SK-N-DZ (cell line): ENCODE data around the gene TRAPPC12.
"Not testable (repeated sequence)": the region's sequence is repeated elsewhere in the genome, so short reads cannot be mapped to it uniquely, and the experiment has no call there.

Source experiments
- DNase-seq: peaks from one replicate; pipeline ENCODE4 v3.0.0-alpha.2; 2015; ENCODE audit warnings: low spot score

TRAPPC12 gene

DNA sequence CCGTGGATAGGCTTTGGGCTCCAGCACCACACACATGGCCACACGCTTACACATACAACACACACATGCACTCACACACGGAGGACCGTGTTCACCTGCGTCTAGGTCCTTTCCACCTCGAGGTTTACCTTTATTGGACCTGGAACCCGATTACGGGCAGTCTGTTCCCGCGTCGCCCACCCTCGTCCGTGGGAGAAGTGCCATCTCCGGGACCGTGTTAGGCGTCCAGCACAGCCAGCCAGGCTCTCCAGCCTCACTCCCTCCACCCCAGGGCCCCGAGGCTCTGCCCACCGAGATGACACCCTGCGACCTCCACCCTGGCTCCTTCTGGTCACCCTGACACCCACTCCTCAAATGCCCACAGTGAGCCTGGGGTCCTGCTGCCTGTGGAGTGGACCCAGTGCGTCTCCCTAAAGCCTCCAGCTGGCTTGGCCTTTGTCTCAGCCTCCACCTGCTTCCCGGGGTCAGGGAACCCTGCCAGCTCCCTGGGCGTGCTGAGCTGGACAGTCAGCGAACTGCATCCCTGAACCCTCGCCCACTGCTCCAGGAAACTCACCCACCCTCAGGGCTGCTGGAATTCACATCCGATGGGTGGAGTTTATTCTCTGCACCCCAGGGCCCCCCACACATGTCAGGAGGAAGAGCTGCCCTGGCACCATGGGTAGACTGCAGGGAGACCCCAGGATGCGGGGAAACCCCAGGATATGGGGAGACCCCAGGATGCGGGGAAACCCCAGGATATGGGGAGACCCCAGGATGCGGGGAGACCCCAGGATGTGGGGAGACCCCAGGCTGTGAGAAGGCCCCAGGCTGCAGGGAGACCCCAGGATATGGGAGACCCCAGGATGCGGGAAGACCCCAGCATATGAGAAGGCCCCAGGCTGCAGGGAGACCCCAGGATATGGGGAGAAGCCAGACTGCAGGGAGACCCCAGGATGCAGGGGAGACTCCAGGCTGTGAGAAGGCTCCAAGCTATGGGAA is 106.8 kb downstream of the TRAPPC12 start:
- DNase-seq = no peak

GRCh38 chr2:3487028-3487425 is 107.5 kb downstream of the TRAPPC12 start:
- no peak for DNase-seq

DNA sequence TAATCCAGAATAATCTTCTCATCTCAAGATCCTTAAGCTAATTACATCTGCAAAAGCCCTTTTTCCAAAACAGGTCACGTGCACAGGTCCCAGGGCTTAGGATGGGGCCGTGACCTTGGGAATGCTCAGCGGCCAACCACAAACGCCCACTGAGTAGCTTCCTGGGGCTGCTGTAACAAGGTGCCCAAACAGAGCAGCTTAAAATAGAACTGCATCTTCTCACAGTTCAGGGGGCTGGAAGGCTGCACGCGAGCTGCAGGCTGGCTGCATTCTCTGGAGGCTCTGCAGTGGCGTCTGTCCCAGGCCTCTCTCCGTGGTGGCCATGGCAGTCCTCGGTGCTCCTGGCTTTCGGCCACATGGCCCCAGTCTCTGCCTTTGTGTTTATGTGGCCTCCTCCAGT is 107.9 kb downstream of the TRAPPC12 start:
- DNase-seq = no peak

- DNase-seq = no peak
These were observed 108.6 kb downstream of the TRAPPC12 start for GRCh38 chr2:3488061-3488531.

GRCh38 chr2:3488855-3489763 is 109.6 kb downstream of the TRAPPC12 start:
- DNase-seq = no peak

DNA sequence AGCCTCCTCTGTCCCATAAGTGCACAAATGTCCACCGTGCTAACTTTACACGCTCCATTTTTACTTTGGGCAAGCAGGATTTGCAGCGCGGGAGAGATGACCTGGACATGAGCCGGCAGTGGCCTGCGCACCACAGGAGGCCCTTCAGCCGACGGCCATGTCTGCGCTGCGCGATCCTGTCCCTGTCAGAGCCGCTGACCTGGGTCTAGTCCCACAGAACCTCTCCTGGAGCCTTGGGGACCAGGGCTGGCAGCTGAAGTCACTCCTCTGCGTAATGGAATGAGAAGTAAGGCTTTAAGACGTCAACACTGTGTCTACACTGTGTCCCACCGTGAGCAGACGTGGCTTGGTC is 110.2 kb downstream of the TRAPPC12 start:
- no peak for DNase-seq

DNA sequence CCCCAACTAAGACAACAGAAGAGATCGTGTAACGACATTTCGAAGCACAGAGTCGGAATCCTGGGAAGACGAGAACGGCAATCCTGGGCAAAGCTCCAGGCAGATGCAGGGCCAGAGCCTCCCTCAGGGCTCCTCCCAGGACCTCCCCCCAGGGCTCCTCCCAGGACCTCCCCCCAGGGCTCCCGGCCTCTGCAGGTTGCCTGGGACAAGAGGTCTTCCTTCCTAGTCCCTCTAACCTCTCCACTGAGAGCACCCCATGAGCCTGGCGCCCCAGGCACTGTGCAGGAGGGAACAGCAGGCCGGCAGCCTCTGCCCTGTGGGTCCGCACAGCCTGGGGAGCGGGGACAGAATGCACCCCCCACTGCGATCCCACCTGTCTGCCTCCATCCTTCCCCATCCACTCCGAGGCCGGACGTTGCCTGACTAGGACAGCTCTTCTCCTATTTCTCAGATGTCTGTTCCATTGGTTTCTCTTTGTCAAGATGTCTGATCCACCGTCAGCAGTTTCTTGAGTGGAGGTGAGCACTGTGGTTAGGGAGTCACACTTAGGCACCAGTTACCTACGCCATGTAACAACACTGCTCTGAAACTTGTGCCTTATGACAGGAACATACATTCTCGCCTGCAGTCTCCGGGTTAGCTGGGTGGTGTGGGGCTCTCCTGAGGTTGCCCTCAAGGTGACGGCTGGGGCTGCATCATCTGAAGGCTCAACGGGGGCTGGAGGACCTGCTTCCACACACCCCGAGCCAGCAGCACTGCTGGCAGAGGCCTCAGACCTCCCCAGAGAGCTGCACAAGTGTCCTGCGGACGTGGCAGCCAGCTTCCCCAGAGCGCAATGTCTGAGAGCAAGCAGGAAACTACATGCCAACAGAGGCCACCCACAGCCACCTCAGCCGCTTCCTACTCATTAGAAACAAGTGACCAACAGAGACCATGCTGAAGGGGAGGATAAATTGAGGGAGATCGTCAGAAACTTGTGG is 111.0 kb downstream of the TRAPPC12 start:
- DNase-seq = no peak

GRCh38 chr2:3491306-3491705 is 111.8 kb downstream of the TRAPPC12 start:
- no peak for DNase-seq

DNA sequence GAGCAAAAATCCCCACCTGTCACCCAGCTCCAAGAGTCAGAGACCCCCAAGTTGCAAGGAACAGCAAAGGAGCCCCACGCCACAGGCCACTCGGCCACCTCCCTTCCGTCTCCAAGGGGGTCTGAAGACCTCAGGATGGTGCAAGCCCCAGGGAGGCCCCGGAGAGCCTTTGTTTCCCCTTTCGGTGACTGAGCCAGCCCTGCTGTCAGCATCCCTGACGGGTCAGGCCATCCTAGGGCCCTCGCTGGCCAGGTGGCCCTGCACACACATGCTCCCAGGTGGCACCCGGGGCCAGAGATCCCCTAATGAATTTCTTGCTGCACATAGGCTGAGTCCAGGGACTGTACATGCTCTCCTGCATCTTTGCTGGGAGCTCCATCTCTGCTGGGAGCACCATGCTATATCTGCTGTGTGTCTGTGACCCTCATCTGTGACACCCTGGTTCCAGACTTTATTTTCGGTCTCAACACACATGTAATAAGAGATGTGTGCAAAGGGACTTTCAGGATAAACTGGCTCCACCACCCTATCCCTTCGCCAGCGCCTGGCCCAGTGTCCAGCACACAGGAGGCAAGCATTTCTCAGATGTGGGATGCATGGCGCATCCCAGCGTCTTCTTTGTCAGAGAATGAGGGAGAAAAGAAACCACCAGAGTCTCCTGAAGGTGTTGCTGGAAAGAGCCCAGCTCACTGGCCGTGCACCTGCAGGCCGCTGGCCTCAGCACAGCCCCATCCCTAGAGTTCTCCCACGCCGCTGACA is 112.4 kb downstream of the TRAPPC12 start:
- no peak for DNase-seq

GRCh38 chr2:3492475-3492787 is 112.9 kb downstream of the TRAPPC12 start:
- DNase-seq = not testable (repeated sequence)

- peak; percentile 69 for DNase-seq
These were observed 113.6 kb downstream of the TRAPPC12 start for GRCh38 chr2:3492951-3493614.

DNA sequence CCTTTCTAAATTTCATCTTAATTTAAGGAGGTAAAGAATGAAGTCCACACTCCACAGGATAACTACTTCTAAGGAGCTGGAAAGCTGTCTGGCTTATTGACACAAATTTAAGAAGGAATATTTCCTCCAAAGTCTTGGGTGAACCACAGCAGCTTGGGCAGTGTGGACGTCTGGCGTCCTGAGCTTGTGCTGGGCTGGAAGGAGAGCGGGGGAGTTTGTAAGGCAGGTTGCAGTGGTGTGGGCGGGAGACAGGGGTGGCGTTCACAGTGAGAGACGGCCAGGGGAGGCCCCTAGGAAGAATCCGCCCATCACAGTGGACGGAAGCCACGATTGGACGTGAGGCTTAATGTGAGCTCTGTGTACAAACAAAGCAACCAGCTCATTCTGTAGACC is 114.1 kb downstream of the TRAPPC12 start:
- peak; percentile 92 for DNase-seq

DNA sequence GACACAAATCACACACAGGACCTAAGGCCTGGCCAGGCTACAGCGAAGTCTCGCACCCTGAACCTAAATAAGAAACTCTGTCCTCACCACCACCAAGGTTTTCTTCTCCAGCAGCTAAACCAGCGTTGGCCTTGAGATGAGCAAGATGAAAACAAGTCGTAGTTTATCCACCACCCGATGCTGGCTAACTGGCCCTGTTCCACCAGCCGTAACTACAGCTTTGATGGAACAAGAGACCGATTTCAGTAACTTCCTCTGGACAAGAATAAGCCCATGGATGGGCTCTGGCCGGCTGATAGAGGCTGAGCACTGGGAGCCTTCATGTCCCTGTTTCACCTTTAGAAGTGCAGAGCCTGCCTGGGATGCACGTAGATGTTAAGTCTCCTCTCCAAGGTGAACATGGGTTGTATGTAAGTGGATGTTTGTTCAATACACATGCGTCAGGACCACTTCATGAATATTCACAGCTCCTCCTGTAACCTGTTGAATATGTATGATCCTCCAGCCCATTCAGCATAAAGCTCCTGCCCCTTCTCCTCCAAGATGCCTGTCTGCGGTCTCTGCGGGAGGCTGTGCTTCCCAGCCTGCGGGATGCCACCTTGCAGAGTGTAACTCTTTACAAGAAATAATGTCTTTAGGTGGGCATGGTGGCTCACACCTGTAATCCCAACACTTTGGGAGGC is 115.6 kb downstream of the TRAPPC12 start:
- DNase-seq = no peak

DNA sequence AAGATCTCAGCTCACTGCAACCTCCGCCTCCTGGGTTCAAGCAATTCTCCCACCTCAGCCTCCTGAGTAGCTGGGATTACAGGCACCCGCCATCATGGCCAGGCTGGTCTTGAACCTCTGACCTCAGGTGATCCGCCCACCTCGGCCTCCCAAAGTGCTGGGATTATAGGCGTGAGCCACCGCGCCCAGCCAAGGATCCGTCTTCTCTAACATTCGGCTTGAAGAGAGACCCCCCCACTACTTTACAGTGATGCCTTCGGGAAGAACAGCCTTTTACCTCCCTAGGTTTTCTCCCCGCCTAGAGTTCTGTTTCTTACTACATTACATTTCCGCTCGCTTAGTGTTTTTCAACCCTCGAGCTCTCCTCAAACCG is 117.2 kb downstream of the TRAPPC12 start:
- not testable (repeated sequence) for DNase-seq

DNA sequence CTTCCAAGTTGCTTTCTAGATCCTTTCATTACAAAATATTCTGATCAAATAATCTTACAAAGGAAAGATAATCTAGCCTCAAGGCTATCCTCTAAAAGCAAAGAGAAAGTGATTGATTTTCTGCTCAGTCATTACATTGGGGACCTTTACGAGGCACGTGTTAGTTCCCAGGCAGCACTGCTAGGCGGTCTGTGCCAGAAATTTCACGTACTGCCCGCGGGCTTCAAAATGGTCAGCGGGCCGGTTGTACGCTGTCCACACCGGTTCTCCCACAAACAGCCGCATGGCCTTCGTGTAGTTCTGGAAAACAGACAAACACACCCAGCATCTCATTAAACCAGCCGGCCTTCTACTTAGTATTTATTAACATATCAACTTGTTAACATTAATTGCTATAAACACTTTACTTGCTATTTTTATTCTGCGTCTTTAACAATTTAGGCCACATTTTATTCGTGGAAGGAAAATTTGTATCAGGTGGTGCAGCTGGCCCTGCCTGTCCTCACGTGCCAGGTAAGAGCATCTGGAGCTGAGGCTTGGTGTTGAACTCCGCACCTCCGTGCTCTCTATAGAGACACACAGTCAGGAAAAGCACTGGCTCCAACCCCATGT is 119.4 kb downstream of the TRAPPC12 start:
- DNase-seq = no peak

- no peak for DNase-seq
These were observed 120.9 kb downstream of the TRAPPC12 start for GRCh38 chr2:3500326-3500899.

GRCh38 chr2:3503046-3503445 is 123.6 kb downstream of the TRAPPC12 start:
- no peak for DNase-seq

GRCh38 chr2:3503483-3503882 is 124.0 kb downstream of the TRAPPC12 start:
- no peak for DNase-seq

DNA sequence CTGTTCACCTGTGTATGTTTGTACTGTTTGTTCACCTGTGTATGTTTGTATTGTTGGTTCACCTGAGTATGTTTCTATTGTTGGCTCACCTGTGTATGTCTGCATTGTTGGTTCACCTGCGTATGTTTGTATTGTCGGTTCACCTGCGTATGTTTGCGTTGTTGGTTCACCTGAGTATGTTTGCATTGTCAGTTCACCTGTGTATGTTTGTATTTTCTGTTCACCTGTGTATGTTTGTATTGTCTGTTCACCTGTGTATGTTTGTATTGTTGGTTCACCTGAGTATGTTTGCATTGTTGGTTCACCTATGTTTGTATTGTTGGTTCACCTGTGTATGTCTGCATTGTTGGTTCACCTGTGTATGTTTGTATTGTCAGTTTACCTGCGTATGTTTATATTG is 125.2 kb downstream of the TRAPPC12 start:
- no peak for DNase-seq
